ENCODE measurements around the gene ARHGAP15.

GRCh38 chr2:143741205-143741604, 612.0 kb downstream of the ARHGAP15 start:
- TF ChIP-seq CTCF (conservative IDR thresholded peaks at IDR 0.05; ENCODE audit: low read length) = no peak
- no peak for TF ChIP-seq EZH2phosphoT487 (IDR thresholded peaks at IDR 0.05; ENCODE audit: borderline replicate concordance, low read depth, low read length)

All from OCI-LY7 (cell line).